Sigmoid colon (tissue), 7 donors: ENCODE results near the gene TNFRSF14. TPM values are rescaled to one million over a fixed set of nuclear protein-coding genes. Genes with fewer than 3 reads are reported as not detected.
"Not testable (repeated sequence)": the region's sequence is repeated elsewhere in the genome, so short reads cannot be mapped to it uniquely, and the experiment has no call there.

ENCODE experiments used
- DNase-seq: peaks from one replicate; pipeline ENCODE4 v3.0.0-alpha.2; 2019
- H3K27ac ChIP-seq, 4 donors: fragments of 200-600 bp; sonication (generic); one replicate each; pipeline ENCODE4 v1.5.1; 2016 to 2019; ENCODE audit warnings: mild to moderate bottlenecking in 1 of 4
- H3K27me3 ChIP-seq, 3 donors: fragments of 200-600 bp; sonication (generic); one replicate each; pipeline ENCODE4 v1.5.1; 2019; ENCODE audit warnings: mild to moderate bottlenecking in 1 of 3
- H3K36me3 ChIP-seq, 4 donors: fragments of 200-600 bp; sonication (generic); one replicate each; pipeline ENCODE4 v1.5.1; 2016 to 2019
- H3K4me1 ChIP-seq, 4 donors: fragments of 200-600 bp; sonication (generic); one replicate each; pipeline ENCODE4 v1.5.1; 2017 to 2019
- H3K4me3 ChIP-seq, 4 donors: fragments of 200-600 bp; sonication (generic); one replicate each; pipeline ENCODE4 v1.5.1; 2017 to 2019; ENCODE audit warnings: mild to moderate bottlenecking in 2 of 4, moderate library complexity in 1 of 4
- H3K9me3 ChIP-seq, 4 donors: fragments of 200-600 bp in 3 of 4; sonication (generic) in 3 of 4; one replicate each; pipeline versions ENCODE4 v1.5.1 to v1.6.1; 2013 to 2019
- EP300 ChIP-seq, 4 donors: sonication (generic); formaldehyde crosslinking; IDR thresholded peaks; one replicate each; pipeline ENCODE4 v1.6.1; 2017; ENCODE audit warnings: antibody characterized with exemption in 4 of 4
- POLR2A ChIP-seq, 2 donors: fragments of 450-650 bp; IDR thresholded peaks; one replicate each; pipeline ENCODE4 v1.6.1; 2016; ENCODE audit warnings: antibody characterized with exemption in 2 of 2, mild to moderate bottlenecking in 2 of 2, moderate library complexity in 2 of 2
- POLR2AphosphoS5 ChIP-seq, 4 donors: sonication (generic); formaldehyde crosslinking; IDR thresholded peaks; one replicate each; pipeline ENCODE4 v1.6.1; 2017; ENCODE audit warnings: antibody characterized with exemption in 4 of 4
- WGBS, 2 donors: extraction: QIAGEN DNeasy Blood & Tissue Kit; methylation state at CpG; one replicate each; pipeline ENCODE4 v1.1.7; 2013; 5-methylcytosine and 5-hydroxymethylcytosine counted together
- intact Hi-C: fragments of 100-400 bp; cut with DNase I; formaldehyde crosslinking; loops from one replicate; pipeline ENCODE4 v1.15.1; 2023
- polyA plus RNA-seq, 3 donors: library from polyadenylated mRNA; stranded (reverse); fragments of 200-250 nt; gene quantifications; one replicate each; pipeline ENCODE4 v1.2.3, GENCODE V29; 2013
- total RNA-seq, 4 donors: library from RNA; depleted of rRNA; stranded (reverse); fragments of >200 nt; gene quantifications; one replicate each; pipeline ENCODE4 v1.1.0, GENCODE V29; 2016
- TF ChIP-seq, protein P1 (sequence below), 4 experiments: fragments of 450-650 bp in 3 of 4; fragments of 200-600 bp in 1 of 4; IDR thresholded peaks; one replicate each; pipeline ENCODE4 v1.5.1; 2016 to 2019; ENCODE audit warnings: antibody characterized with exemption in 4 of 4, mild to moderate bottlenecking in 3 of 4, moderate library complexity in 2 of 4
- donor health status: healthy with polysubstance abuse.
- donor health status: Bipolar disorder and iron deficiency.
- donor health status: healthy.

Gene TNFRSF14
- total and polyA plus RNA-seq, 7 donors: 37.5 to 185 (median 64.5) TPM

DNA sequence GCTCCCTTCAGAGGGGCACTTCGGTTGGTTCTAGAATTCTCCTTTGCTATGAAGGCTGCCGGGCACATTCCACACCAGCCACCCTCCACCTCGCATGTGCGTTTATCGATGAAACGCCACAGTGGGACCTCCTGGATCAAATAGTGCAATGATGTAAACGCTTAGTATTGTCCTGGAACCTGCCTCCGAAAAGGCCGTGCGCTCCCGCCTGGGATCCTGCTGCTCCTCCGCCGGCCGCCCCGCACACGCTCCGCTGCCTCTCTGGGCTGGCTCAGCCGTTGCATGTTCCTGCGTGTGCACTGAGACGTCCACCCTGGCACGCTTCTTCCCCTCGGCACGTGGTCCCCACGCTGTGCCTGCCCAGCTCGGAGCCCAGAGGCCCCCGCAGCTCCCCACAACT is 4.0 kb upstream of the TNFRSF14 start:
- 93 to 95% methylated on average over 26 of the region's 26 CpGs for WGBS, 2 donors

DNA sequence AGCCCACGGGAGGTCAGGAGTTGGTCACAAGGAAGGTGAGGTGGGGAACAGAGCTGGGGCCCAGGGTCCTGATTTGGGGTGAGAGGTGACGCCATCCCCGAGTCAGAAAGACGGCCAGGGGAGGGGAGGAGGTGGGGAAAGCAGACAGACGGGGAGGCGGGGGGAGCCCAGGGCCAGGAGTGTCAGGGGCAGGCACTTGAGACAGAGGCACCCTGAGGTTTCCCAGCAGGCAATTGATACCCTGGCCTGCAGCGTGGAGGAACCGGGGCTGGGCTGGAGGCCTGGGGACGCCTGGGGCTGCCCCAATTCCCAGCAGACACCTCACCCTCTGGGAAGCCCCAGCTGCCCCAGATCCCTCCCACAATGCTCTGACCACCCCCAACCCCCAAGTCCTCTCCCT is 3.1 kb upstream of the TNFRSF14 start:
- H3K9me3 ChIP-seq, DNase-seq, H3K36me3 ChIP-seq, H3K27me3 ChIP-seq, H3K27ac ChIP-seq, H3K4me3 ChIP-seq: not testable (repeated sequence)
- 76 to 84% methylated on average over 8 of the region's 9 CpGs for WGBS, 2 donors
- intact Hi-C loops: loop anchor here (10.0 kb wide), 1 partner anchor 92 kb away; no protein-coding TSS in a partner anchor
- H3K4me1 ChIP-seq: peaks cover 0 to 41% (median 37%) of the 10 kb centered on the region in 4 donors

More for the DNA sequence above, 4.0 kb upstream of the TNFRSF14 start:
- intact Hi-C loops: loop anchor here (10.0 kb wide), 1 partner anchor 93 kb away; no protein-coding TSS in a partner anchor
- Histone ChIP-seq H3K27ac (no peak overlapping the region), H3K4me3 (no peak overlapping the region), H3K4me1 (peaks cover 0 to 41% (median 36%) of the 10 kb centered on the region in 4 donors), H3K27me3 (peaks cover under 1 to 12% (median 3%) of the 10 kb centered on the region in 3 donors), H3K9me3 (no peaks in the 10 kb centered on the region), H3K36me3 (no peaks in the 10 kb centered on the region)
- TF ChIP-seq POLR2A (IDR thresholded peaks at IDR 0.05) (no peak), POLR2AphosphoS5 (IDR thresholded peaks at IDR 0.05) (no peak), EP300 (IDR thresholded peaks at IDR 0.05) (no peak)
- TF ChIP-seq, protein P1, sequence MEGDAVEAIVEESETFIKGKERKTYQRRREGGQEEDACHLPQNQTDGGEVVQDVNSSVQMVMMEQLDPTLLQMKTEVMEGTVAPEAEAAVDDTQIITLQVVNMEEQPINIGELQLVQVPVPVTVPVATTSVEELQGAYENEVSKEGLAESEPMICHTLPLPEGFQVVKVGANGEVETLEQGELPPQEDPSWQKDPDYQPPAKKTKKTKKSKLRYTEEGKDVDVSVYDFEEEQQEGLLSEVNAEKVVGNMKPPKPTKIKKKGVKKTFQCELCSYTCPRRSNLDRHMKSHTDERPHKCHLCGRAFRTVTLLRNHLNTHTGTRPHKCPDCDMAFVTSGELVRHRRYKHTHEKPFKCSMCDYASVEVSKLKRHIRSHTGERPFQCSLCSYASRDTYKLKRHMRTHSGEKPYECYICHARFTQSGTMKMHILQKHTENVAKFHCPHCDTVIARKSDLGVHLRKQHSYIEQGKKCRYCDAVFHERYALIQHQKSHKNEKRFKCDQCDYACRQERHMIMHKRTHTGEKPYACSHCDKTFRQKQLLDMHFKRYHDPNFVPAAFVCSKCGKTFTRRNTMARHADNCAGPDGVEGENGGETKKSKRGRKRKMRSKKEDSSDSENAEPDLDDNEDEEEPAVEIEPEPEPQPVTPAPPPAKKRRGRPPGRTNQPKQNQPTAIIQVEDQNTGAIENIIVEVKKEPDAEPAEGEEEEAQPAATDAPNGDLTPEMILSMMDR (IDR thresholded peaks at IDR 0.05): no peak
- no peak for DNase-seq

DNA sequence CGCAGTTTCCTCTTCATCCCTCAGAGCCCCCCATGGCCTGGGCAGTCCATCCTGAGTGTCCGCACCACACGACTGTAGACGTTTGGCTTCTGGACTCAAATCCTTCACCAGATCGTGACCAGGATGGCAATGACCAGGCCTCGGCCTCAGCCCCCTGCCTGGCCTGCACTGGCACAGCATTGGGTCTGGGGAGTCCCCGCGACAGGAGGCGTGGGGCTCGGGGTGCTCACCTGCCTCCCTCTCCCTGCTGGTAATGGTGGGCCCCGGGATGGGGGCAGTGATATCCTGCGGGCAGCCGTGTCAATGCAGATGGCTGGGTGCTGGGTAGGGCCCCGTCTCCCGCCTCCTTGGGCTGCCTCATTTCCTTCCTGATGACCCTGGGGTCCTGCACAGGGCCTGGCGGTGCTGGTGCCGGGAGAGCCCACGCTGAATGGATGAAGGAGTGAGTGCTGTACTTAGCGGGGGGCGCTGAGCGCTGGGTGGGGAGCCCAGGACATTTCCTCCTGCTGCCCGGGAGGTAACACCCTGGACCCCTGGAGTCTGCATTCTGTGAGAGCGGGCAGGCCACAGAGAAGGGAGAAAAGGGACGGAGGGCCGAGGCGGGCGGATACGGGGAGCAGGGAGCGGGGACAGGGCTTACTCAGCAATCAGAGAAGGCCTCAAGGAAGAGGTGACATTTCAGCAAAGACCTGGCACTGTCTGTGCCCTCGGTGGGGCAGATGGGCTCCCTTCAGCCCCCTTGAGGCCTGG is 2.1 kb upstream of the TNFRSF14 start:
- H3K4me1 ChIP-seq: peaks cover 0 to 39% (median 38%) of the 10 kb centered on the region in 4 donors
- TF ChIP-seq POLR2AphosphoS5 (IDR thresholded peaks at IDR 0.05): no peak
- TF ChIP-seq, protein P1 (IDR thresholded peaks at IDR 0.05): no peak
- no peak for TF ChIP-seq POLR2A (IDR thresholded peaks at IDR 0.05)
- no peak for TF ChIP-seq EP300 (IDR thresholded peaks at IDR 0.05)
- no peaks in the 10 kb centered on the region for H3K9me3 ChIP-seq
- intact Hi-C loops: loop anchor here (10.0 kb wide), 1 partner anchor 91 kb away; no protein-coding TSS in a partner anchor
- WGBS, 2 donors: 88% methylated on average over 30 of the region's 30 CpGs
- H3K36me3 ChIP-seq: peaks cover 0 to 14% (median 5%) of the 10 kb centered on the region in 4 donors
- peak overlapping the region in 1 of 4 donors; percentile 87 for H3K27ac ChIP-seq
- DNase-seq: no peak
- H3K27me3 ChIP-seq: peaks cover 0 to 5% (median 0%) of the 10 kb centered on the region in 3 donors
- H3K4me3 ChIP-seq: no peak overlapping the region

DNA sequence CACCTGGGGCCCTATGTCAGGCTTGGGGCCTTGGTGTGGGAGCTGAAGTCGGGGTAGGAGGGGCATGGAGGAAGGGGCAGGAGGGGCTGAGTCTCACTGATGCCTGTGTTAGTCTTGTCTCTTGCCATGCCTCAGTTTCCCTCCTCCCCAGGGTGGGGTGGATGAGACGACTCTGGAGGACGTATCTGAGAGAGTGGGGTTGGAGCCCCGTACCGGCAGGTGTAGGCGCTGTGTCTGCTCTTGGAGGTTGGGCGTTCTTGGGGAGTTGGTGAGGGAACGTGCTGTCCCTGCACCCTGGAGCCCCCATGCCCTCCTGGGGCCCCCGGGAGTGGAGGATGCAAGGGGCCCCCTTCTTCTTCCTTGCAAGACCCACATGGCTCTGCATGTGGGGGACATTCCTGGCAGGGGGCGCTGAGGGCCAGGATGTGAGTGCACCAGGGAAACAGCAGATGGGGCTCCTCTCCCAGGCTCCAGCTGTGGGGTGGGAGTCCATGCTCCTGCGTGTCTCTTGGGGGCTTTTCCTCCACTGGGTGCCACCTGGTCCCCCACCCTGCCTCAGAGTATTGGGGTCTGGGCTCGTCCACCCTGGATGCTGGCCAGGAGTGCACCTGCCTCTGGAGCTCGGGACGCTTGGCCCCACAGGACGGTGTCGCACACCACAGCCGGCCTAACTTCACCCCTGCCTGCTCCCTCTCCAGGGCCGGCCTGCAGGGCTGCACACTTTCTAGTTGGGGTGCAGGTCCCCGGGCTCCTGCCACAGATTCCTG is 1.4 kb upstream of the TNFRSF14 start:
- H3K4me1 ChIP-seq: peaks cover 0 to 35% (median 34%) of the 10 kb centered on the region in 4 donors
- TF ChIP-seq POLR2A (IDR thresholded peaks at IDR 0.05): no peak
- TF ChIP-seq POLR2AphosphoS5 (IDR thresholded peaks at IDR 0.05): no peak
- TF ChIP-seq, protein P1 (IDR thresholded peaks at IDR 0.05): peak in 3 of 4 experiments; percentile 10 to 17 (median 14)
- intact Hi-C loops: loop anchor here (10.0 kb wide), 1 partner anchor 90 kb away; no protein-coding TSS in a partner anchor
- H3K27ac ChIP-seq: peak overlapping the region; percentile 83 to 91 (median 89)
- peaks cover 0 to 5% (median 0%) of the 10 kb centered on the region in 3 donors for H3K27me3 ChIP-seq
- no peak for DNase-seq
- peaks cover 5 to 21% (median 6%) of the 10 kb centered on the region in 4 donors for H3K36me3 ChIP-seq
- 30 to 40% methylated on average over 19 of the region's 19 CpGs for WGBS, 2 donors
- peak overlapping the region in 3 of 4 donors; percentile 63 to 68 (median 66) for H3K4me3 ChIP-seq
- H3K9me3 ChIP-seq: no peaks in the 10 kb centered on the region
